ENCODE measurements around the gene HOXB13. TPM values are rescaled to one million over a fixed set of nuclear protein-coding genes. Genes with fewer than 3 reads are reported as not detected.
A peak's percentile ranks its signal among the peaks of the same experiment; 100 is the strongest.

HOXB13 gene
- total and polyA plus RNA-seq, 2 of the 13 experiments (the other 11 are each of a cell fraction or from before 2014, with no cell fraction given) = not detected

DNA sequence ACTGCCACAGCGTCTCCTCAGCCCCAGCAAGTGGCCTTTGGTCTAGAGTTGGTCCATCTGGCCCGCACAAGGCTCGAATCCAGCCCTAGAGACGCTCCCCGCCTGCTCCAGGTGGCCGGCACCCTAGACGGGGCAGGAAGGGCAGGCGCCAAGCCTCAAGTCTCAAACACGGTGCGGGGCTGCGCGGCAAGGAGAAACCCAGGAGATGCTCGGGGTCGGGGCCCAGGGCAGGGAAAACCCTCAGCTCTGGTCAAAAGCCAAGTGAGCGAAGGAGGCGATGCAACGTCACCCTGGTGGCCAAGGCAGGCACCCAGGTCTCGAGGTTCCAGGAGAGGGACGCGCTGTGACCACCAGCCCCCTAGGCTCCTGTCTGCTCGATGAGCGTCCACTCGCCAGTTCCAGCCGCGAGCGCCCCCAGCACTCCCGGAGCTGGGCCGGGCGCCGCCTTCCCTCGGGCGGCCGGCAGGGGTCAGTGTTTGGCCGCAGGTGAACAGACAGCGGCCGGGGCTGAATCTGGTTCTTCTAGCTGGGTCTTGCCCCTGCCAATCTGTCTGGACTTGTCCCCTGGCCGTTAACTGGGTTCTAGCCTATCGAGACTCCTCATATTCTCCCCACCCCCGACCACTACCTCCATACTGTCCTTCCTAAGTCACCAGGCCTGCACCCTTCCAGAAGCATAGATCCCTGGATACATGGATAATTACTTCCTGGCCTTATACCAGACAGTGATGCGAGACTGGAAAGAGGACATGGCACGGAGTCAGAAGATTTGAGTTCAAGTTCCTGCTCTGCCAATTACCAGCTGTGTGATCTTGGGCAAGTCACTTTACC lies 50.2 kb downstream of the HOXB13 start (continued):
- TF ChIP-seq, protein P1, sequence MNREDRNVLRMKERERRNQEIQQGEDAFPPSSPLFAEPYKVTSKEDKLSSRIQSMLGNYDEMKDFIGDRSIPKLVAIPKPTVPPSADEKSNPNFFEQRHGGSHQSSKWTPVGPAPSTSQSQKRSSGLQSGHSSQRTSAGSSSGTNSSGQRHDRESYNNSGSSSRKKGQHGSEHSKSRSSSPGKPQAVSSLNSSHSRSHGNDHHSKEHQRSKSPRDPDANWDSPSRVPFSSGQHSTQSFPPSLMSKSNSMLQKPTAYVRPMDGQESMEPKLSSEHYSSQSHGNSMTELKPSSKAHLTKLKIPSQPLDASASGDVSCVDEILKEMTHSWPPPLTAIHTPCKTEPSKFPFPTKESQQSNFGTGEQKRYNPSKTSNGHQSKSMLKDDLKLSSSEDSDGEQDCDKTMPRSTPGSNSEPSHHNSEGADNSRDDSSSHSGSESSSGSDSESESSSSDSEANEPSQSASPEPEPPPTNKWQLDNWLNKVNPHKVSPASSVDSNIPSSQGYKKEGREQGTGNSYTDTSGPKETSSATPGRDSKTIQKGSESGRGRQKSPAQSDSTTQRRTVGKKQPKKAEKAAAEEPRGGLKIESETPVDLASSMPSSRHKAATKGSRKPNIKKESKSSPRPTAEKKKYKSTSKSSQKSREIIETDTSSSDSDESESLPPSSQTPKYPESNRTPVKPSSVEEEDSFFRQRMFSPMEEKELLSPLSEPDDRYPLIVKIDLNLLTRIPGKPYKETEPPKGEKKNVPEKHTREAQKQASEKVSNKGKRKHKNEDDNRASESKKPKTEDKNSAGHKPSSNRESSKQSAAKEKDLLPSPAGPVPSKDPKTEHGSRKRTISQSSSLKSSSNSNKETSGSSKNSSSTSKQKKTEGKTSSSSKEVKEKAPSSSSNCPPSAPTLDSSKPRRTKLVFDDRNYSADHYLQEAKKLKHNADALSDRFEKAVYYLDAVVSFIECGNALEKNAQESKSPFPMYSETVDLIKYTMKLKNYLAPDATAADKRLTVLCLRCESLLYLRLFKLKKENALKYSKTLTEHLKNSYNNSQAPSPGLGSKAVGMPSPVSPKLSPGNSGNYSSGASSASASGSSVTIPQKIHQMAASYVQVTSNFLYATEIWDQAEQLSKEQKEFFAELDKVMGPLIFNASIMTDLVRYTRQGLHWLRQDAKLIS (CRISPR knock-in tag; IDR thresholded peaks at IDR 0.05) = no peak
- TF ChIP-seq TCF7 (IDR thresholded peaks at IDR 0.05; ENCODE audit: low read depth) (no peak), EHMT2 (IDR thresholded peaks at IDR 0.05; ENCODE audit: borderline replicate concordance, low read depth, low read length) (no peak), TOPORS (CRISPR knock-in tag; IDR thresholded peaks at IDR 0.05) (no peak), YEATS2 (CRISPR knock-in tag; IDR thresholded peaks at IDR 0.05; ENCODE audit: borderline replicate concordance) (peak; percentile 29; the same call in 1 of the 2 replicates), HDAC2 (CRISPR knock-in tag; IDR thresholded peaks at IDR 0.05) (no peak), ZNF484 (CRISPR knock-in tag; IDR thresholded peaks at IDR 0.05; ENCODE audit: borderline replicate concordance, low read depth) (no peak), NCOR1 (IDR thresholded peaks at IDR 0.05; ENCODE audit: borderline replicate concordance, low read length) (no peak), ZNF883 (CRISPR knock-in tag; IDR thresholded peaks at IDR 0.05; ENCODE audit: not compliant biosample characterization) (no peak), ZFAT (CRISPR knock-in tag; conservative IDR thresholded peaks at IDR 0.05) (no peak), NFIB (CRISPR knock-in tag; IDR thresholded peaks at IDR 0.05; ENCODE audit: borderline replicate concordance) (no peak), HOXA5 (CRISPR knock-in tag; IDR thresholded peaks at IDR 0.05) (peak; percentile 64; the same call in 1 of the 2 replicates), CAMTA2 (CRISPR knock-in tag; IDR thresholded peaks at IDR 0.05; ENCODE audit: borderline replicate concordance) (no peak), ZNF205 (CRISPR knock-in tag; IDR thresholded peaks at IDR 0.05) (no peak), ZNF331 (CRISPR knock-in tag; IDR thresholded peaks at IDR 0.05) (no peak; the same call in 1 of the 2 replicates), KMT2B (CRISPR knock-in tag; IDR thresholded peaks at IDR 0.05) (peak; percentile 36; the same call in 1 of the 2 replicates), ZFY (CRISPR knock-in tag; IDR thresholded peaks at IDR 0.05) (0 out of 2 replicates have a peak, but pooled peaks have one; percentile 34), ZNF549 (CRISPR knock-in tag; IDR thresholded peaks at IDR 0.05) (no peak), ZNF792 (CRISPR knock-in tag; IDR thresholded peaks at IDR 0.05) (0 out of 2 replicates have a peak, but pooled peaks have one; percentile 37)
- TF ChIP-seq, protein P2, sequence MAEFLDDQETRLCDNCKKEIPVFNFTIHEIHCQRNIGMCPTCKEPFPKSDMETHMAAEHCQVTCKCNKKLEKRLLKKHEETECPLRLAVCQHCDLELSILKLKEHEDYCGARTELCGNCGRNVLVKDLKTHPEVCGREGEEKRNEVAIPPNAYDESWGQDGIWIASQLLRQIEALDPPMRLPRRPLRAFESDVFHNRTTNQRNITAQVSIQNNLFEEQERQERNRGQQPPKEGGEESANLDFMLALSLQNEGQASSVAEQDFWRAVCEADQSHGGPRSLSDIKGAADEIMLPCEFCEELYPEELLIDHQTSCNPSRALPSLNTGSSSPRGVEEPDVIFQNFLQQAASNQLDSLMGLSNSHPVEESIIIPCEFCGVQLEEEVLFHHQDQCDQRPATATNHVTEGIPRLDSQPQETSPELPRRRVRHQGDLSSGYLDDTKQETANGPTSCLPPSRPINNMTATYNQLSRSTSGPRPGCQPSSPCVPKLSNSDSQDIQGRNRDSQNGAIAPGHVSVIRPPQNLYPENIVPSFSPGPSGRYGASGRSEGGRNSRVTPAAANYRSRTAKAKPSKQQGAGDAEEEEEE (CRISPR knock-in tag; IDR thresholded peaks at IDR 0.05; ENCODE audit: borderline replicate concordance) = no peak
- TF ChIP-seq, protein P3, sequence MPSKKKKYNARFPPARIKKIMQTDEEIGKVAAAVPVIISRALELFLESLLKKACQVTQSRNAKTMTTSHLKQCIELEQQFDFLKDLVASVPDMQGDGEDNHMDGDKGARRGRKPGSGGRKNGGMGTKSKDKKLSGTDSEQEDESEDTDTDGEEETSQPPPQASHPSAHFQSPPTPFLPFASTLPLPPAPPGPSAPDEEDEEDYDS (CRISPR knock-in tag; IDR thresholded peaks at IDR 0.05) = no peak
- TF ChIP-seq, protein P4, sequence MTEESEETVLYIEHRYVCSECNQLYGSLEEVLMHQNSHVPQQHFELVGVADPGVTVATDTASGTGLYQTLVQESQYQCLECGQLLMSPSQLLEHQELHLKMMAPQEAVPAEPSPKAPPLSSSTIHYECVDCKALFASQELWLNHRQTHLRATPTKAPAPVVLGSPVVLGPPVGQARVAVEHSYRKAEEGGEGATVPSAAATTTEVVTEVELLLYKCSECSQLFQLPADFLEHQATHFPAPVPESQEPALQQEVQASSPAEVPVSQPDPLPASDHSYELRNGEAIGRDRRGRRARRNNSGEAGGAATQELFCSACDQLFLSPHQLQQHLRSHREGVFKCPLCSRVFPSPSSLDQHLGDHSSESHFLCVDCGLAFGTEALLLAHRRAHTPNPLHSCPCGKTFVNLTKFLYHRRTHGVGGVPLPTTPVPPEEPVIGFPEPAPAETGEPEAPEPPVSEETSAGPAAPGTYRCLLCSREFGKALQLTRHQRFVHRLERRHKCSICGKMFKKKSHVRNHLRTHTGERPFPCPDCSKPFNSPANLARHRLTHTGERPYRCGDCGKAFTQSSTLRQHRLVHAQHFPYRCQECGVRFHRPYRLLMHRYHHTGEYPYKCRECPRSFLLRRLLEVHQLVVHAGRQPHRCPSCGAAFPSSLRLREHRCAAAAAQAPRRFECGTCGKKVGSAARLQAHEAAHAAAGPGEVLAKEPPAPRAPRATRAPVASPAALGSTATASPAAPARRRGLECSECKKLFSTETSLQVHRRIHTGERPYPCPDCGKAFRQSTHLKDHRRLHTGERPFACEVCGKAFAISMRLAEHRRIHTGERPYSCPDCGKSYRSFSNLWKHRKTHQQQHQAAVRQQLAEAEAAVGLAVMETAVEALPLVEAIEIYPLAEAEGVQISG (CRISPR knock-in tag; IDR thresholded peaks at IDR 0.05) = peak; percentile 69

Measured in HepG2 (cell line).